22Rv1 (cell line): ENCODE results near the gene SLC12A8.

ENCODE experiments used
- ZFX ChIP-seq: fragments of 450-650 bp; IDR thresholded peaks from 2 replicates; pipeline ENCODE4 v1.6.1; 2017; ENCODE audit warnings: antibody characterized with exemption, borderline replicate concordance
- TF ChIP-seq, protein P1 (sequence below): fragments of 450-650 bp; IDR thresholded peaks from 2 replicates; pipeline ENCODE4 v1.5.1; 2017; ENCODE audit warnings: mild to moderate bottlenecking

DNA sequence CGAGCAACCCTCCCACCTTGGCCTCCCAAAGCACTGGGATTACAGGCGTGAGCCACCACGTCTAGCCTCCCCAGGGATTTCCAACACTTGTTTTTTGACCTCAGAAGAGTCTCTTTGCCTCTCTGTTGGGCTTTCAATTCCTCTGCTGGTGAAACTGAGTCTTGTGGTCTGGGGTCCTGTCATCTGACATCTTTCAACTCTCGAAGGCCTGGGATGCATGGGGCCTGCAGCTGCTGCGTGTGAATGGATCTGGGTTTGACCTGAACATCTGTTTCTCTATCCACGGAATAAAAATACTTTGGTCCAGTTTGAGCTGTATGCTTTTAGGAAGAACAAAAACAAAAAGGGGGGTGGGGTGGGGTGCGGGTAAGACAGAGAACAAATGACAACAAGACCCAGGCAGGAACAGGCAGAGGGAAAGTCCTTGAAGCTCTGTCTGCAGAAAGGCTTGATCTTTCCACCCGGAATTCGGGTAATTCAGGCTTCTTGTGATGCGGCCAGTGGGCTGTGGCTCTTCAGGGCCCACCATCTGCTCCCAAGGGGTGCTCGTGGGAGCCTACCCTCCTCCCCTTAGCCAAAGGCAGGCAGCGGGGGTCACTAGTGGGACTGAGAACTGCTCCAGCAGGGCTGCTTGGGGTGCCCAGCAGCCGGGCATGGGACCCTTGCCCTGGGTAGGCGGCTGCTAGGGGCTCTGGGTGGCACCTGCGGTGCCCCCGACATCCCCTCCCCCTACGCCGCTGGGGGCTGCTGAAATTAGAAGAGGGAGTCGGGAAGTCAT is 71.5 kb downstream of the SLC12A8 start:
- TF ChIP-seq, protein P1, sequence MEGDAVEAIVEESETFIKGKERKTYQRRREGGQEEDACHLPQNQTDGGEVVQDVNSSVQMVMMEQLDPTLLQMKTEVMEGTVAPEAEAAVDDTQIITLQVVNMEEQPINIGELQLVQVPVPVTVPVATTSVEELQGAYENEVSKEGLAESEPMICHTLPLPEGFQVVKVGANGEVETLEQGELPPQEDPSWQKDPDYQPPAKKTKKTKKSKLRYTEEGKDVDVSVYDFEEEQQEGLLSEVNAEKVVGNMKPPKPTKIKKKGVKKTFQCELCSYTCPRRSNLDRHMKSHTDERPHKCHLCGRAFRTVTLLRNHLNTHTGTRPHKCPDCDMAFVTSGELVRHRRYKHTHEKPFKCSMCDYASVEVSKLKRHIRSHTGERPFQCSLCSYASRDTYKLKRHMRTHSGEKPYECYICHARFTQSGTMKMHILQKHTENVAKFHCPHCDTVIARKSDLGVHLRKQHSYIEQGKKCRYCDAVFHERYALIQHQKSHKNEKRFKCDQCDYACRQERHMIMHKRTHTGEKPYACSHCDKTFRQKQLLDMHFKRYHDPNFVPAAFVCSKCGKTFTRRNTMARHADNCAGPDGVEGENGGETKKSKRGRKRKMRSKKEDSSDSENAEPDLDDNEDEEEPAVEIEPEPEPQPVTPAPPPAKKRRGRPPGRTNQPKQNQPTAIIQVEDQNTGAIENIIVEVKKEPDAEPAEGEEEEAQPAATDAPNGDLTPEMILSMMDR, result no peak
- no peak for TF ChIP-seq ZFX
